CD4-positive, alpha-beta T cell treated with Interleukin-17A for 4 hours (primary cell): ENCODE measurements around the gene SLC7A8.
A peak's percentile ranks its signal among the peaks of the same experiment; 100 is the strongest.
"Not testable (repeated sequence)": the region's sequence is repeated elsewhere in the genome, so short reads cannot be mapped to it uniquely, and the experiment has no call there.

Experiments
- DNase-seq: peaks from one replicate; pipeline ENCODE4 v3.0.0-alpha.2; 2020; ENCODE audit warnings: mixed read lengths

SLC7A8 gene

DNA sequence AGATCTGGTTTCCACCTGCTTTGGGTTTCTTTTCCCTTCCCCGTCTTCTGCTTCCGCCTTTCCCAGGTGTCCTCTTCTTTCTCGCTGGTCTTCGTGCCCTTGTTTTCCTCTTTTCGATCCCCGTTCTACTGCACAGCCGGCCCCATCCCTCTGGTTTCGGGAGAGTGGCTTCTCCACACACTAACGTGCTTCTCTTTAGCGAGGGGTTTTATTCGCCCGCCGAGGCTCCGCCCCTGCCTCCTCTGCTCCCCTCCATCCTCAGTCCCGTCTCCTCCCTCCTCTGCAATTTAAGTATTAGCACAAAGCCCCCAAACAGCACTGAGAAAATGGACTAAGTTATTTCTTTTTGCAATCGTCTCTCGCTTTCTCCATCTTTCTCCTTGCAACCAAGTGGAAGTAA lies at the start of gene SLC7A8:
SLC7A8 (minus strand) TSS at position 182 of the 400 bp plus-strand sequence. CDS start 746 bp downstream, outside the sequence.
- DNase-seq = peak; percentile 56

GRCh38 chr14:23232241-23232808 lies 48.9 kb upstream of the SLC7A8 start:
- not testable (repeated sequence) for DNase-seq

DNA sequence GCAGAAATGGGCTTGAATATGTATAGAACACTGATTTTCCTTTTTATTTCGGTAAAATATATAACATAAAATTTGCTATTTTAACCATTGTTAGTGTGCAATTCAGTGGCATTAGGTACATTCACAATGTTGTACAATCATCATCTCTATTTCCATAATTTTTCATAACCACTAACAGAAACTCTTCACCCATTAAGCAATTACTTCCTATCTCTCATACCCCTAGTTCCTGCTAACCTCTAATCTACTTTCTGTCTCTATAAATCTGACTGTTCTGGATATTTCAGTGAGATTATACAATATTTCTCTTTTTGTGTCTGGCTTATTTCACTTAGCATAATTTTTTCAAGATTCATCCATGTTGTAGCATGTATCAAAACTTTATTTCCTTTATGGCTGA lies 45.4 kb upstream of the SLC7A8 start:
- no peak for DNase-seq

- DNase-seq = no peak
Measured at GRCh38 chr14:23227566-23227965, 44.1 kb upstream of the SLC7A8 start.

DNA sequence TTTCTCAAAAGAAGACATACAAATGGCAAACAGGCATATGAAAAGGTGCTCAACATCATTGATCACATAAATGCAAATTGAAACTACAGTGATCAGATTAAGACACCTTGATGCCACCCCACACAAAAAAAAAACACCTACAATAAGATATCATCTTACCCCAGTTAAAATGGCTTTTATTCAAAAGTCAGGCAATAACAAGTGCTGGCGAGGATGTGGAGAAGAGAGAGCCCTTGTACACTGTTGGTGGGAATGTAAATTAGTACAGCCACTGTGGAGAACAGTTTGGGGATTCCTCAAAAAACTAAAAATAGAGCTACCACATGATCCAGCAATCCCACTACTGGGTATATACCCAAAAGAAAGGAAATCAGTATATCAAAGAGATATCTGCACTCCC lies 41.5 kb upstream of the SLC7A8 start:
- DNase-seq = not testable (repeated sequence)

GRCh38 chr14:23219075-23219474 lies 35.6 kb upstream of the SLC7A8 start:
- DNase-seq = no peak

DNA sequence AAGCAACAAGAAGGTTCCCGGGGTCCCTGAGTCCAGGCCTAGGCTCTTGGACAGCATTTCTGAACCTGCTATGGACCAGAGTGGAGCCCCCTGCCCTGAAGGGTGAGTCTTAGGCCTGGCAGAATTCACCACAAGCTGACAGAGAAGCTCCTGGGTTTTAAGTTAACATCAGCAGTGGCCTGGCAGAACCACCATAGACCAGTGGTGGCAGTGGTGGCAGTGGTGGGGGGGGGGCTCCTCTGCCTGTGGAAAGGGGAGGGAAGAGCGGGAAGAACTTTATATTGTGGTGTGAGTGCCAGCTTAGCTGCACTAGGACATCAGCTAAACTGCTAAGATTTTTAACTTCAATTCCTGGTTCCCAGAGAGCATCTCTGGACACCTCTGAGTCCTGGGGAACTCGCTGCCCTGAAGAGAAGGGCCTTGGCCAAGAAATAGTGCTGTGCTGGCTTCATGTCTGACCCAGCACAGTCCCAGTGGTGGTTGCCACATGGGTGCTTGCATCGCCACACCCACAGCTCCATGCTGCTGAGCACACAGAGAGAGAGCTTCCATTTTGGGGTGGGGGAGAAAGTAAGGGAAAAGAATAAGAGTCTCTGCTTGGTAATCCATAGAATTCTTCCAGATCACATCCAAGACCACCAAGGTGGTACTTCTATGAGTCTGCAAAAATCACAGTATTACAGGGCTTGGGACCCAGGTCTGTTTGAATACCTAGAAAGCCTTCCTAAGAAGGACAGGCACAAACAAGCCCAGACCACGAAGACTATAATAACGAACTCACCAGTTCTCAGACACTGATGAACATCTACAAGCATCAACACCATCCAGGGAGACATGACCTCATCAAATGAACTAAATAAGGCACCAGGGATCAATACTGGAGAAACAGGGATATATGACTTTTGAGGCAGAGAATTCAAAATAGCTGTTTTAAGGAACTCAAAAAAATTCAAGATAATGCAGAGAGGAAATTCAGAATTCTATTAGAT lies 33.9 kb upstream of the SLC7A8 start:
- DNase-seq = no peak

DNA sequence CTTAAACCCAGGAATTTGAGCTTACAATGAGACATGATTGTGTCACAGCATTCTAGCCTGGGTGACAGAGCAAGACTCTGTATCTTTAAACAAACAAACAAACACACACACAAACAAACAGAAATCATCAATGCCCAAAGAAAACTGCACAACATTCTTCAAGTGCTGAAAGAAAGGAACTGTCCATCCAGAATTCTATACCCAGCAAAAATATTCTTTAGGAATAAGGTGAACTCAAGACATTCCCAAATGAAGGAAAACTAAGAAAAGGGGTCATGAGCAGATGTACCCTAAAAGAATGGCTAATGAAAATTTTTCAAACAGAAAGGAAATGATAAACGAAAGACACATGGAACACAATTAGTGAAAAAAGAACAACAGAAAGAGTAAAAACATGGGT lies 32.0 kb upstream of the SLC7A8 start:
- no peak for DNase-seq

GRCh38 chr14:23209651-23210423 lies 26.4 kb upstream of the SLC7A8 start:
- DNase-seq = no peak

GRCh38 chr14:23208324-23208723 lies 24.9 kb upstream of the SLC7A8 start:
- DNase-seq = no peak

DNA sequence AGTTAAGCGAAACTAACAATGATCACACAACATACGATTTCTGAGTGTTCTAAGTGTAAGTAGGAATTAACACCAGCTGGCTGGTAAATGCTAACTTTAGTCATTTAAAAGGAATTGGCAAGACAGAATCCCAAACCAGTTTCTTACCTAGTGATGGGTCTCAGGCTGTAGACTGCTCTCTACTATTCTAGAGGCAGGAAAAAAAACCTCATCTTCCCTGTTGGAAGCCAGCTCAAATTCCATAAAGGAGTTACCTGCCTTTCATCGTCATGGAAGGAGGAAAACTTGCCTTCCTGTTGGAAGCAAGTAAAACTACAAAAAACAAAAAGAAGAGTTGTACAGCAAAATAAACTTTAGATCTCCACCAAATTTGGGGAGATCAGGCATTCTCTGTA lies 23.7 kb upstream of the SLC7A8 start:
- no peak for DNase-seq

GRCh38 chr14:23206422-23207145 lies 23.1 kb upstream of the SLC7A8 start:
- DNase-seq = no peak

DNA sequence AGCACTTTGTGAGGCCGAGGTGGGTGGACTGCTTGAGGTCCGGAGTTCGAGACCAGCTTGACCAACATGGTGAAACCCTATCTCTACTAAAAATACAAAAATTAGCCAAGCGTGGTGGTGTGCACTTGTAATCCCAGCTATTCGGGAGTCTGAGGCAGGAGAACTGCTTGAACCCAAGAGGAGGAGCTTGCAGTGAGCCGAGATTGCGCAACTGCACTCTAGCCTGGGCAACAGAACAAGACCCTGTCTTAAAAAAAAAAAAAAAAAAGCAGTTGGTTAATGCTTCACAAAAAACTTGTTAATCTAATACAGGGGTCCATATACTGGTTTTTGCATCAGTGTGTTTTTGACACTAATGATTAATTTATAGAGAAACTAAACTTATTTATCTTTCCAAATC lies 18.5 kb upstream of the SLC7A8 start:
- DNase-seq = no peak

- not testable (repeated sequence) for DNase-seq
Measured at GRCh38 chr14:23199141-23199540, 15.7 kb upstream of the SLC7A8 start.

- not testable (repeated sequence) for DNase-seq
Measured at GRCh38 chr14:23196487-23196886, 13.0 kb upstream of the SLC7A8 start.

DNA sequence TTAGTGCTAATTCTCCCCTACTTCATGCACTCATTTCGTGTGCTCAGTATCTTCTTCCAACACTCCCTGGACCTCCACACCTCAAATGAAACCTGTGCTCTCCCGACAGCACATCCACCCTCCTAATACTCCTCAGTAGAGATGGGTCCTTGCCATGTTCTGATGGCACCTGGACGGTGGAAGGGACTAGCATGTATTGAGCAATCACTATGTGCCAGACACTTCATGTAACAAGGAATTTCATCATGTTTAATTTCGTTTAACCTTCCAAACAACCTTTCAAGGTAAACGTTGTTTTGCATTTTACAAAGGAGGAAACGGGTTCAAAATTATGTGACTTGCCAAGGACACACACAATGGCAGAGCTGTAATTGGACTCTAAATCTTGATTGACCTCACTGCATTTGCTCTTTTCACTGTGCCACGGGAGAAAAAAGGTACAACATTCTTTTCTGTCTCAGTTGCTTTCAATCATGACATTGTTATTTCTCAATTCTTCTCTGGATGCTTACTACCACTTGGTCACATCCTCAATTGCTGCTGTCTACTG lies 12.2 kb upstream of the SLC7A8 start:
- no peak for DNase-seq

DNA sequence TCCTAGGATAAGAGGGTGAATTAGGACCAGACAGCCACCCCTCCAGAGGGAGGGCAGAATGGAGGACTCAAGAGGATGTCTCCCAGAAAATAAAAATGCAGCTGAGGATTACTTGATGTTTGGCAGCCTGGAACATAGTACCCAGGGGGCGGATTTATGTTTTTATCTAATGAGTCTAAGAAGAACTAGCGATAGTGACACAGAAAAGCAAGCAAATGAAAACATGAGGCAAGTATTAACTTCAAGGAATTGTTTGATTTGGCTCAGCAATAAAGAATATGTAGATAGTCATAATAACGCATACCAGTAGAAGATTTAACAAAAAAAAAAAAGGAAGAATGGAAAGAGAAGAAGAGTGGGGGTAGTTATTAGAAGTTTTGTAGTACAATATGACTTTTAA lies 10.0 kb upstream of the SLC7A8 start:
- DNase-seq = no peak

- DNase-seq = no peak
Measured at GRCh38 chr14:23187925-23188324, 4.5 kb upstream of the SLC7A8 start.

DNA sequence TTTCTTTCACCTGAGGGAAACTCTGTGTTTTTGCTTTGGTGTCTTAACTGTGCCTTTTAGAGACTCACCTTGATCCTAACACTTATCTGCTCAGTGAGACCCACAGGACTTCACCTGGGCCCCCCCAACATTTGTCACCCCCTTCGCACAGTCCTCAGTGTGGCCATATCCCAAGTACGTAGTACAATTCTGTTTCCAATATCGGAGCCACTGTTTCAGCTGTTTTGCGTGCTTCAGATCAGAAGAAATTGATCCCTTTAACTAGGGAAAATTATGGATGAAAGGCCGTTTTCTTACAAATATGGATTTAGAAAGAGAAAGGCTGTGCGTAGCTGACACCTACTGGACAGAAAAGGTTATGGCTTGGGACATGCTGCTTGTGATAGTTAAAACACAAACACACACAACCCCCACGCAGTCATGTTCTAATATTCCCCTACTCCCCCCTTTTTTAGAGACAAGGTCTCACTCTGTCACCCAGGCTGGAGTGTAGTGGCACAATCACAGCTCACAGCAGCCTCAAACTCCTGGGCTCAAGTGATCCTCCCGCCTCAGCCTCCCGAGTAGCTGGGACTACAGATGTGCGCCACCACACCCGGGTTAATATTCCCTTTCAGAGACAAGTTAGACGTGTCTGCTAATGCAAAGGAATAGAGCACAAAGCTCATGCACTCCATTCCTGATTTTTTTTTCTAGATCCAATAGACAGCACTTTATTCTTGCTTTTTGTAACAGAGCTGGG lies 3.6 kb upstream of the SLC7A8 start:
- peak; percentile 35 for DNase-seq

DNA sequence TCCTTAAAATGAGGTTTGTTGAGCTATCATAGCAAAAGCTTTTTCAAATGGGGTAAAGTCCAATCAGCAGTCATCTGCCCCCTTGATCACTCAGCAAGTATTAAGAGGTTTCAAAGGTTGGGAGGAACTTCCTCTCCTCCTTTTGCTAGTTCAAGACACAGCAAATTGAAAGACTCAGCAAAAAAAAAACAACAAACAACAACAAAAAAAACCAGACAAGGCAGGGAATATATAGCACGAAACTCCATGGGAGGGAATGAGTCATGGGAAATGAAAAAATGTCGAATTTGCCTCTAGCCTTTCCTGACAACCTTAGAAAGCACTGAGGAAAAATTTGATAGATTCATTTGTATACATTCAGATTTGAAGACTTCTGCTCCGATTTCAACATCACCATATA lies 1.6 kb upstream of the SLC7A8 start:
- no peak for DNase-seq

- no peak for DNase-seq
Measured at GRCh38 chr14:23183158-23183470, 346 bp downstream of the SLC7A8 start.
